GM12875 (cell line): ENCODE data around the gene MBD6.
"Not testable (repeated sequence)": the region's sequence is repeated elsewhere in the genome, so short reads cannot be mapped to it uniquely, and the experiment has no call there.

Source experiments
- H3K4me3 ChIP-seq: one replicate; pipeline ENCODE4 v1.5.1; 2011; ENCODE audit warnings: low read depth, low read length, control low read depth
- TF ChIP-seq, protein P1 (sequence below): IDR thresholded peaks from 2 replicates; pipeline ENCODE4 v1.5.1; 2011; ENCODE audit warnings: low read depth, mild to moderate bottlenecking, control low read depth, inconsistent platforms, low read length, moderate library complexity, borderline replicate concordance; ENCODE audit not compliant: insufficient read depth

MBD6 gene

DNA sequence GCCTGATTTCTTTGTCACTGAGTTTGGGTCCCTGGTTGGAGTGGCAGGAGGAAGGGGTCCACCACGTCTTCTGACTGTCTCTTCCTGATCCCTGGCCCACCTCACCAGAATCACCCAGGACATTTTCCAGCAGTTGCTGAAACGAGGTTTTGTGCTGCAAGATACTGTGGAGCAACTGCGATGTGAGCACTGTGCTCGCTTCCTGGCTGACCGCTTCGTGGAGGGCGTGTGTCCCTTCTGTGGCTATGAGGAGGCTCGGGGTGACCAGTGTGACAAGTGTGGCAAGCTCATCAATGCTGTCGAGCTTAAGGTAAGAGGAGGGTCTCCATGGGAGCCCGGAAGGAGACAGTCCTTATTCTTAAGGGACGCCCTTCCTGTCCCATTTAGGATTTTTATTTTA is 22.4 kb upstream of the MBD6 start:
- TF ChIP-seq, protein P1, sequence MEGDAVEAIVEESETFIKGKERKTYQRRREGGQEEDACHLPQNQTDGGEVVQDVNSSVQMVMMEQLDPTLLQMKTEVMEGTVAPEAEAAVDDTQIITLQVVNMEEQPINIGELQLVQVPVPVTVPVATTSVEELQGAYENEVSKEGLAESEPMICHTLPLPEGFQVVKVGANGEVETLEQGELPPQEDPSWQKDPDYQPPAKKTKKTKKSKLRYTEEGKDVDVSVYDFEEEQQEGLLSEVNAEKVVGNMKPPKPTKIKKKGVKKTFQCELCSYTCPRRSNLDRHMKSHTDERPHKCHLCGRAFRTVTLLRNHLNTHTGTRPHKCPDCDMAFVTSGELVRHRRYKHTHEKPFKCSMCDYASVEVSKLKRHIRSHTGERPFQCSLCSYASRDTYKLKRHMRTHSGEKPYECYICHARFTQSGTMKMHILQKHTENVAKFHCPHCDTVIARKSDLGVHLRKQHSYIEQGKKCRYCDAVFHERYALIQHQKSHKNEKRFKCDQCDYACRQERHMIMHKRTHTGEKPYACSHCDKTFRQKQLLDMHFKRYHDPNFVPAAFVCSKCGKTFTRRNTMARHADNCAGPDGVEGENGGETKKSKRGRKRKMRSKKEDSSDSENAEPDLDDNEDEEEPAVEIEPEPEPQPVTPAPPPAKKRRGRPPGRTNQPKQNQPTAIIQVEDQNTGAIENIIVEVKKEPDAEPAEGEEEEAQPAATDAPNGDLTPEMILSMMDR, result no peak
- H3K4me3 ChIP-seq, result no peak overlapping the region

DNA sequence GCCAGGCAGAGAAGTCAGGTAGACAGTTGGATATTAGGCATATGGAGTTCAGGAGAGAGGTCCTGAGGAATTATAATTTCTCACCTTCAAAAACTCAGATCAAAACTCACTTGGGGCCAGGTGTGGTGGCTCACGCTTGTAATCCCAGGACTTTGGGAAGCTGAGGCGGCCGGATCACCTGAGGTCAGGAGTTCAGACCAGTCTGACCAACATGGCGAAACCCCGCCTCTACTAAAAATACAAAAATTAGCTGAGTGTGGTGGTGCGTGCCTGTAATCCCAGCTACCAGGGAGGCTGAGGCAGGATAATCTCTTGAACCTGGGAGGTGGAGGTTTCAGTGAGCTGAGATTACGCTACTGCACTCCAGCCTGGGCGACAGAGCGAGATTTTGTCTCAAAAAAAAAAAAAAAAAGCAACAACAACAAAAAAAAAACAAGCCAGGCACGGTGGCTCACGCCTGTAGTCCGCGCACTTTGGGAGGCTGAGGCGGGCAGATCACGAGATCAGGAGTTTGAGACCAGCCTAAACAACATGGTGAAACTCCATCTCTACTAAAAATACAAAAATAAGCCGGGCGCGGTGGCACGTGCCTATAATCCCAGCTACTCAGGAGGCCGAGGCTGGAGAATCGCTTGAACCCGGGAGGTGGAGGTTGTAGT is 20.2 kb upstream of the MBD6 start:
- not testable (repeated sequence) for H3K4me3 ChIP-seq

DNA sequence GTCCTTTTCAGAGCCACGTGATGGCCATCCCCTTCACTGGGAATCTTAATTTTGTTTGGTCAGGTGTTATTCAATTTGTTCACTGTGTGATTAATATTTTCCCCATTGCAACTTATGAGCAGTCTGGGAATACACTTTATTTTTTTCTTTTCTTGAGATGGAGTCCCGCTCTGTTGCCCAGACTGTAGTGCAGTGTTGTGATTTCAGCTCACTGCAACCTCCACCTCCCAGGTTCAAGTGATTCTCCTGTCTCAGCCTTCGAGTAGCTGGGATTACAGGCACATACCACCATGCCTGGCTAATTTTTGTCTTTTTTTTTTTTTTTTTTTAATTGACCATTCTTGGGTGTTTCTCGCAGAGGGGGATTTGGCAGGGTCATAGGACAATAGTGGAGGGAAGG is 16.1 kb upstream of the MBD6 start:
- not testable (repeated sequence) for H3K4me3 ChIP-seq

DNA sequence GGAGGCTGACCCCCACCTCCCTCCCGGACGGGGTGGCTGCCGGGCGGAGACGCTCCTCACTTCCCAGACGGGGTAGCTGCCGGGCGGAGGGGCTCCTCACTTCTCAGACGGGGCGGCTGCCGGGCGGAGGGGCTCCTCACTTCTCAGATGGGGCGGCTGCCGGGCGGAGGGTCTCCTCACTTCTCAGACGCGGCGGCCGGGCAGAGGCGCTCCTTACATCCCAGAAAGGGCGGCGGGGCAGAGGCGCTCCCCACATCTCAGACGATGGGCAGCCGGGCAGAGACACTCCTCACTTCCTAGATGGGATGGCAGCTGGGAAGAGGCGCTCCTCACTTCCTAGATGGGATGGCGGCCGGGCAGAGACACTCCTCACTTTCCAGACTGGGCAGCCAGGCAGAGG is 14.8 kb upstream of the MBD6 start:
- H3K4me3 ChIP-seq, result not testable (repeated sequence)

DNA sequence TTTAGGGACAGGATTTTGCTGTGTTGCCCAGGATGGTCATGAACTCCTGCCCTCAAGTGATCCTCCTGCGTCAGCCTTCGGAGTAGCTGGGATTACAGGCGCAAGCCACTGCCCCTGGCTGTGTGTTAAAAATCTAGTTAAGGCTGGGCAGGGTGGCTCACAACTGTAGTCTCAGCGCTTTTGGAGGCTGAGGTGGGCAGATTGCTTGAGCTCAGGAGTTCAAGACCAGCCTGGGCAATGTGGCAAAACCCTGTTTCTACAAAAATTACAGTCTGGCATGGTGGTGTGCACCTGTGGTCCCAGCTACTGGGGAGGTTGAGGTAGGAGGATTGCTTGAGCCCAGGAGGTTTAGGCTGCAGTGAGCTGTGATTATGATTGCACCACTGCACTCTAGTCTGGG is 11.5 kb upstream of the MBD6 start:
- TF ChIP-seq, protein P1, result no peak
- H3K4me3 ChIP-seq, result no peak overlapping the region

DNA sequence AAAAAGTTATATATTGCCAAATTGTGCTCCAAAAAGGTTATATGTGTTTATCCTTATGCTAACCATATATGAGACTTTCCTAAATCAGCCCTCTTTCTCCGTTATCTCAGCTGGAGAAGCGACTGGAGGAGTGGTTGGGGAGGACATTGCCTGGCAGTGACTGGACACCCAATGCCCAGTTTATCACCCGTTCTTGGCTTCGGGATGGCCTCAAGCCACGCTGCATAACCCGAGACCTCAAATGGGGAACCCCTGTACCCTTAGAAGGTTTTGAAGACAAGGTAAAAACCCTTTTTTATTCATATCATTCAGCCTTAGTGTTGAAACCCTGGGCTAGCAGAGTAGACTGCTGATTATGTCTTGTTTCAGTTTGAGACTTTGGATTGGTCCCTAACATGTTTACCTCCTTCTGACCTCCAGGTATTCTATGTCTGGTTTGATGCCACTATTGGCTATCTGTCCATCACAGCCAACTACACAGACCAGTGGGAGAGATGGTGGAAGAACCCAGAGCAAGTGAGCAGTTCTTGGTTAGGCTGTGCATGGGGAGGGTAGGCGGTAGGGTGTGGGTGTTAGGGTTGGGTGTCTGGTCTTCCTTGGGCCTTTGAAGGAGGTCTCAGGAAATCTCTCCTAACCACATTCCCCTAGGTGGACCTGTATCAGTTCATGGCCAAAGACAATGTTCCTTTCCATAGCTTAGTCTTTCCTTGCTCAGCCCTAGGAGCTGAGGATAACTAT is 10.9 kb upstream of the MBD6 start:
- no peak overlapping the region for H3K4me3 ChIP-seq

DNA sequence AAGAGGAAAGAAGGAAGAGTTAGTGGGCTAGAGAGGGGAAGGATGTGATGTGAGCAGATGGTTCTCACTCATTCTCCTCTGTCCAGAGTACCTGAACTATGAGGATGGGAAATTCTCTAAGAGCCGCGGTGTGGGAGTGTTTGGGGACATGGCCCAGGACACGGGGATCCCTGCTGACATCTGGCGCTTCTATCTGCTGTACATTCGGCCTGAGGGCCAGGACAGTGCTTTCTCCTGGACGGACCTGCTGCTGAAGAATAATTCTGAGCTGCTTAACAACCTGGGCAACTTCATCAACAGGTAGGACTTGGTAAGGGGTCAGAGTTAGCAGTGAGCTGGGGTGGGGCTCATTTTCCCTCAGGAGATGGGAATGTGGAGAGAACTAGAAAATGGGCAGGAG is 10.0 kb upstream of the MBD6 start:
- TF ChIP-seq, protein P1, result no peak

More for the DNA sequence above, 10.9 kb upstream of the MBD6 start:
- TF ChIP-seq, protein P1, result no peak

DNA sequence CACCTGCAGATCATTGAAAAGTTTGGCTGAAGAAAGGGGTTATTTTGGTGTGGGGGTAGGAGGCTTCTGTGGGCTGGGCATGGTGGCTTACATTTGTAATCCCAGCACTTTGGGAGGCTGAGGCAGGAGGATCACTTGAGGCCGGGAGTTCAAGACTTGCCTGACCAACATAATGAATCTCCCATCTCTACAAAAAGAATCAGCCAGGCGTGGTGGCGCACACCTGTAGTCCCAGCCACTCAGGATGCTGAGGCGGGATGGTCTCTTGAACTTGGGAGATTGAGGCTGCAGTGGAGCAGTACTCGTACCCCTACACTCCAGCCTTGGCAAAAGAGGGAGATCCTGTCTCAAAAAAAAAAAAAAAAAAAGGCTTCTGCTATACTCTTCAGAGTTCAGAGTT is 9.4 kb upstream of the MBD6 start:
- no peak overlapping the region for H3K4me3 ChIP-seq
- TF ChIP-seq, protein P1, result no peak

More for the DNA sequence above, 10.0 kb upstream of the MBD6 start:
- no peak overlapping the region for H3K4me3 ChIP-seq

DNA sequence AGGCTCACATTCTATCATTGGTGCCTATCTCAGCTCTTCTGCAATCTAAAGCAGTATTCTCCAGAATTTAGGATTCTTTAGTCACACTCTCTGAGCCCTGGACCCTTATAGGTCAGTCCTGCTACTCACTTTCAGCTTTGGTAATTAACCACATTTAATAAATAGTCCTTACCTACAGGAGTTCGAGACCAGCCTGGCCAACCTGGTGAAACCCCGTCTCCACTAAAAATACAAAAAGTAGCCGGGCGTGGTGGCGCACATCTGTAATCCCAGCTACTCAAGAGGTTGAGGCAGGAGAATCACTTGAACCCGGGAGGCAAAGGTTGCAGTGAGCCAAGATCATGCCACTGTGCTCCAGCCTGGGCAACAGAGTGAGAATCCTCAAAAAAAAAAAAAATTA is 8.9 kb upstream of the MBD6 start:
- H3K4me3 ChIP-seq, result not testable (repeated sequence)

DNA sequence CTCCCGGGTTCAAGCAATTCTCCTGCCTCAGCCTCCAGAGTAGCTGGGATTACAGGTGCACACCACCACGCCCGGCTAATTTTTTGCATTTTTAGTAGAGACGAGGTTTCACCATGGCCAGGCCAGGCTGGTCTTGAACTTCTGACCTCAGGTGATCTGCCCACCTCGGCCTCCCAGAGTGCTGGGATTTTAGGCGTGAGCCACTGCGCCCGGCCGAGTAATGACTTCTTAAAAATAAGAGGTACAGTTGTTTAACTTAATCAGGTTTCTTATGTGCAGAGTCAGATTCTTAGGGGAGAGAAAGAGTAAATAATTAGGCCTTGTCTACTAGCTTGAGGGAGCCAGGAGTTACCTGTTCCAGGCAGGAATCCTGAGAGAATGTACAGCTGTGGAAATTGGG is 8.4 kb upstream of the MBD6 start:
- H3K4me3 ChIP-seq, result not testable (repeated sequence)
